GM23338 (cell line): Measurements from ENCODE around the gene TRAF3IP1. TPM values are rescaled to one million over a fixed set of nuclear protein-coding genes. Genes with fewer than 3 reads are reported as not detected.

Experiments
- ATAC-seq: fragments of 200-7000 bp; cut with Tn5 transposase; 3 replicates; pipeline ENCODE4 v1.9.1; 2020
- DNase-seq: peaks from one replicate; pipeline ENCODE4 v3.0.0-alpha.2; 2015; ENCODE audit warnings: low spot score
- H2AFZ ChIP-seq: fragments of 200-600 bp; sonication (generic); 2 replicates; pipeline ENCODE4 v1.8.0; 2016; ENCODE audit warnings: antibody characterized with exemption, mild to moderate bottlenecking, moderate library complexity
- H3F3A ChIP-seq: fragments of 200-600 bp; sonication (generic); replicated peaks from 2 replicates; pipeline ENCODE4 v1.8.0; 2017; ENCODE audit warnings: antibody characterized with exemption, mixed run types, low read depth
- H3K27ac ChIP-seq: fragments of 200-600 bp; sonication (generic); 2 replicates; pipeline ENCODE4 v1.6.1; 2016; ENCODE audit warnings: low read depth
- H3K27me3 ChIP-seq: fragments of 200-600 bp; sonication (generic); 2 replicates; pipeline ENCODE4 v1.8.0; 2016; ENCODE audit warnings: mild to moderate bottlenecking, mixed run types, moderate library complexity; ENCODE audit not compliant: insufficient read depth
- H3K36me3 ChIP-seq: fragments of 200-600 bp; sonication (generic); 2 replicates; pipeline ENCODE4 v1.8.0; 2016; ENCODE audit warnings: mild to moderate bottlenecking; ENCODE audit not compliant: insufficient read depth
- H3K4me1 ChIP-seq: fragments of 200-600 bp; sonication (generic); 2 replicates; pipeline ENCODE4 v1.8.0; 2016; ENCODE audit warnings: mild to moderate bottlenecking, moderate library complexity; ENCODE audit not compliant: insufficient read depth
- H3K4me2 ChIP-seq: fragments of 200-600 bp; sonication (generic); 2 replicates; pipeline ENCODE4 v1.7.1; 2017; ENCODE audit warnings: mixed run types
- H3K4me3 ChIP-seq: fragments of 200-600 bp; sonication (generic); 2 replicates; pipeline ENCODE4 v1.6.1; 2016; ENCODE audit warnings: mixed run types
- H3K79me2 ChIP-seq: fragments of 200-600 bp; sonication (generic); replicated peaks from 2 replicates; pipeline ENCODE4 v1.8.0; 2017; ENCODE audit warnings: mild to moderate bottlenecking; ENCODE audit not compliant: insufficient read depth
- H3K9me2 ChIP-seq: fragments of 200-600 bp; sonication (generic); 2 replicates; pipeline ENCODE4 v1.8.0; 2017; ENCODE audit not compliant: insufficient read depth
- H4K20me1 ChIP-seq: fragments of 200-600 bp; sonication (generic); replicated peaks from 2 replicates; pipeline ENCODE4 v1.8.0; 2017; ENCODE audit warnings: mild to moderate bottlenecking; ENCODE audit not compliant: insufficient read depth
- H3K27ac Mint-ChIP-seq: 2 replicates; pipeline ENCODE4 v1.8.0; 2020; ENCODE audit warnings: inconsistent platforms, mild to moderate bottlenecking, moderate library complexity, mixed read lengths
- H3K27me3 Mint-ChIP-seq: 3 replicates; pipeline ENCODE4 v1.8.0; 2022; ENCODE audit warnings: low read depth, mild to moderate bottlenecking, moderate library complexity, mixed read lengths, inconsistent platforms; ENCODE audit not compliant: insufficient read depth, poor library complexity
- H3K36me3 Mint-ChIP-seq: 3 replicates; pipeline ENCODE4 v1.8.0; 2021; ENCODE audit warnings: low read depth, mild to moderate bottlenecking, inconsistent platforms, moderate library complexity, mixed read lengths
- H3K4me1 Mint-ChIP-seq: 3 replicates; pipeline ENCODE4 v1.8.0; 2020; ENCODE audit warnings: mild to moderate bottlenecking, inconsistent platforms, mixed read lengths
- H3K4me3 Mint-ChIP-seq: 3 replicates; pipeline ENCODE4 v1.8.0; 2021; ENCODE audit warnings: moderate library complexity, mild to moderate bottlenecking, inconsistent platforms, mixed read lengths
- H3K9me3 Mint-ChIP-seq: 3 replicates; pipeline ENCODE4 v1.8.0; 2020; ENCODE audit warnings: moderate library complexity, mild to moderate bottlenecking, inconsistent platforms, mixed read lengths
- CREB1 ChIP-seq: fragments of 250-450 bp; sonication (Bioruptor Pico); IDR thresholded peaks from 2 replicates; pipeline ENCODE4 v1.5.0; 2020; ENCODE audit warnings: low read depth, mild to moderate bottlenecking, moderate library complexity
- ETS1 ChIP-seq: IDR thresholded peaks from 2 replicates; pipeline ENCODE4 v1.6.1; 2016; ENCODE audit warnings: antibody characterized with exemption
- EZH2phosphoT487 ChIP-seq: fragments of 200-600 bp; sonication (generic); IDR thresholded peaks from one replicate; pipeline ENCODE4 v1.8.1; 2018; ENCODE audit warnings: antibody characterized with exemption; ENCODE audit not compliant: unreplicated experiment
- JUNB ChIP-seq: IDR thresholded peaks from one replicate; pipeline ENCODE4 v1.6.1; 2016; ENCODE audit warnings: antibody characterized with exemption; ENCODE audit not compliant: unreplicated experiment
- POLR2AphosphoS5 ChIP-seq: IDR thresholded peaks from 2 replicates; pipeline ENCODE4 v1.6.1; 2016; ENCODE audit warnings: antibody characterized with exemption, low read depth
- ZNF331 ChIP-seq: fragments of 250-450 bp; sonication (Bioruptor Pico); IDR thresholded peaks from 2 replicates; pipeline ENCODE4 v1.5.0; 2020; ENCODE audit warnings: low read depth, mild to moderate bottlenecking, moderate library complexity
- ZNF462 ChIP-seq: fragments of 250-450 bp; sonication (Bioruptor Pico); IDR thresholded peaks from 2 replicates; pipeline ENCODE4 v1.5.0; 2020; ENCODE audit warnings: mild to moderate bottlenecking, moderate library complexity
- polyA plus RNA-seq: library from polyadenylated mRNA; unstranded; fragments of >200 nt; fragmentation: Nextera tagmentation; extraction: Ambion mirVana; gene quantifications from 2 replicates; pipeline ENCODE4 v1.2.1, GENCODE V29; 2016
- total RNA-seq: library from RNA; depleted of rRNA; stranded (reverse); fragments of >200 nt; shearing (Covaris generic); gene quantifications from 2 replicates; pipeline ENCODE4 v1.2.3, GENCODE V29; 2014

TRAF3IP1 gene
- total and polyA plus RNA-seq, 2 experiments from 2014 or later: 12.5 to 20.7 TPM

GRCh38 chr2:238438856-238439849 lies 118.8 kb downstream of the TRAF3IP1 start (continued):
- TF ChIP-seq ZNF462 (CRISPR knock-in tag) (no peak), POLR2AphosphoS5 (no peak), CREB1 (CRISPR knock-in tag) (no peak), ZNF331 (no peak)

GRCh38 chr2:238439917-238440316 lies 119.6 kb downstream of the TRAF3IP1 start:
- Histone ChIP-seq H3K9me2 (no peaks in the 10 kb centered on the region), H3K27ac (no peak overlapping the region), H3K27me3 (no peaks in the 10 kb centered on the region), H3K79me2 (peaks cover 77% of the 10 kb centered on the region), H4K20me1 (peaks cover 62% of the 10 kb centered on the region), H2AFZ (no peak overlapping the region), H3K4me2 (no peak overlapping the region), H3K4me1 (no peaks in the 10 kb centered on the region), H3F3A (no peaks in the 10 kb centered on the region), H3K36me3 (peaks cover 17% of the 10 kb centered on the region), H3K4me3 (no peak overlapping the region)
- DNase-seq: no peak
- TF ChIP-seq CREB1 (CRISPR knock-in tag) (no peak), POLR2AphosphoS5 (no peak), EZH2phosphoT487 (no peak), ZNF462 (CRISPR knock-in tag) (no peak), ETS1 (no peak), JUNB (no peak)
- Mint-ChIP-seq H3K27ac (no peak overlapping the region), H3K36me3 (peaks cover 37% of the 10 kb centered on the region), H3K27me3 (no peaks in the 10 kb centered on the region), H3K4me3 (no peak overlapping the region), H3K4me1 (peaks cover 7% of the 10 kb centered on the region), H3K9me3 (no peaks in the 10 kb centered on the region)
- ATAC-seq: no peak
